SK-N-SH treated with all-trans-retinoic acid at 6 μM for 48 hours (cell line): ENCODE measurements around the gene TMEM132D.

Source experiments
- ATAC-seq: fragments of 200-7000 bp; cut with Tn5 transposase; 3 replicates; pipeline ENCODE4 v1.9.1; 2020; ENCODE audit warnings: mild to moderate bottlenecking, moderate library complexity
- ARNTL ChIP-seq: fragments of 450-650 bp; formaldehyde crosslinking; IDR thresholded peaks from 2 replicates; pipeline ENCODE4 v1.5.0; 2020; ENCODE audit warnings: low read depth, mild to moderate bottlenecking, moderate library complexity, borderline replicate concordance
- BACH2 ChIP-seq: fragments of 250-450 bp; sonication (Bioruptor Pico); IDR thresholded peaks from 2 replicates; pipeline ENCODE4 v1.9.0; 2021; ENCODE audit warnings: mild to moderate bottlenecking, borderline replicate concordance
- CREB5 ChIP-seq: fragments of 250-450 bp; sonication (Bioruptor Pico); IDR thresholded peaks from 2 replicates; pipeline ENCODE4 v1.5.1; 2020; ENCODE audit warnings: low read depth, mild to moderate bottlenecking, moderate library complexity
- CSDC2 ChIP-seq: fragments of 250-450 bp; sonication (Bioruptor Pico); IDR thresholded peaks from 2 replicates; pipeline ENCODE4 v1.5.0; 2020; ENCODE audit warnings: mild to moderate bottlenecking, moderate library complexity
- ESRRG ChIP-seq: fragments of 250-450 bp; sonication (Bioruptor Pico); IDR thresholded peaks from 2 replicates; pipeline ENCODE4 v1.6.1; 2021; ENCODE audit warnings: mild to moderate bottlenecking
- GLIS3 ChIP-seq: fragments of 250-450 bp; sonication (Bioruptor Pico); IDR thresholded peaks from 2 replicates; pipeline ENCODE4 v1.5.0; 2020; ENCODE audit warnings: mild to moderate bottlenecking, moderate library complexity
- ISL1 ChIP-seq: fragments of 250-450 bp; sonication (Bioruptor Pico); IDR thresholded peaks from 2 replicates; pipeline ENCODE4 v2.1.2; 2022; ENCODE audit warnings: mild to moderate bottlenecking, moderate library complexity
- OSR1 ChIP-seq: fragments of 250-450 bp; sonication (Bioruptor Pico); IDR thresholded peaks from 2 replicates; pipeline ENCODE4 v1.8.0; 2022; ENCODE audit warnings: moderate library complexity, mild to moderate bottlenecking, inconsistent platforms
- PATZ1 ChIP-seq: fragments of 250-450 bp; sonication (Bioruptor Pico); IDR thresholded peaks from 2 replicates; pipeline ENCODE4 v1.8.0; 2020; ENCODE audit warnings: mild to moderate bottlenecking, moderate library complexity, borderline replicate concordance
- POU6F1 ChIP-seq: fragments of 250-450 bp; sonication (Bioruptor Pico); IDR thresholded peaks from 2 replicates; pipeline ENCODE4 v1.8.0; 2021; ENCODE audit warnings: low read depth, mild to moderate bottlenecking, moderate library complexity, borderline replicate concordance
- PPARA ChIP-seq: fragments of 250-450 bp; sonication (Bioruptor Pico); IDR thresholded peaks from 2 replicates; pipeline ENCODE4 v1.5.0; 2020; ENCODE audit warnings: mild to moderate bottlenecking, borderline replicate concordance
- RARB ChIP-seq: fragments of 250-450 bp; sonication (Bioruptor Pico); IDR thresholded peaks from 2 replicates; pipeline ENCODE4 v1.8.0; 2021; ENCODE audit warnings: mild to moderate bottlenecking, moderate library complexity
- SNAI2 ChIP-seq: fragments of 250-450 bp; sonication (Bioruptor Pico); IDR thresholded peaks from 2 replicates; pipeline ENCODE4 v1.5.0; 2020; ENCODE audit warnings: mild to moderate bottlenecking, moderate library complexity
- TCF4 ChIP-seq: fragments of 250-450 bp; sonication (Bioruptor Pico); IDR thresholded peaks from 2 replicates; pipeline ENCODE4 v1.8.0; 2021; ENCODE audit warnings: mild to moderate bottlenecking, moderate library complexity, borderline replicate concordance
- TOX ChIP-seq: fragments of 250-450 bp; sonication (Bioruptor Pico); IDR thresholded peaks from 2 replicates; pipeline ENCODE4 v1.8.0; 2021; ENCODE audit warnings: mild to moderate bottlenecking, moderate library complexity, borderline replicate concordance
- TSHZ2 ChIP-seq: fragments of 250-450 bp; sonication (Bioruptor Pico); IDR thresholded peaks from 2 replicates; pipeline ENCODE4 v1.5.0; 2020; ENCODE audit warnings: mild to moderate bottlenecking, moderate library complexity
- ZFP3 ChIP-seq: fragments of 250-450 bp; sonication (Bioruptor Pico); IDR thresholded peaks from 2 replicates; pipeline ENCODE4 v1.5.0; 2020; ENCODE audit warnings: mild to moderate bottlenecking, moderate library complexity
- ZFP30 ChIP-seq: fragments of 450-650 bp; formaldehyde crosslinking; IDR thresholded peaks from 2 replicates; pipeline ENCODE4 v1.5.0; 2022; ENCODE audit warnings: mild to moderate bottlenecking, moderate library complexity
- ZNF565 ChIP-seq: fragments of 450-650 bp; formaldehyde crosslinking; conservative IDR thresholded peaks from 2 replicates; pipeline ENCODE4 v1.5.0; 2020; ENCODE audit warnings: low read depth, mild to moderate bottlenecking, moderate library complexity
- ZNF70 ChIP-seq: fragments of 450-650 bp; formaldehyde crosslinking; IDR thresholded peaks from 2 replicates; pipeline ENCODE4 v1.5.0; 2020; ENCODE audit warnings: mild to moderate bottlenecking, moderate library complexity
- ZNF8 ChIP-seq: fragments of 450-650 bp; formaldehyde crosslinking; IDR thresholded peaks from 2 replicates; pipeline ENCODE4 v1.5.0; 2020; ENCODE audit warnings: mild to moderate bottlenecking, moderate library complexity
- TF ChIP-seq, protein P1 (sequence below): fragments of 250-450 bp; sonication (Bioruptor Pico); IDR thresholded peaks from 2 replicates; pipeline ENCODE4 v1.5.1; 2021; ENCODE audit warnings: mild to moderate bottlenecking, moderate library complexity

The TMEM132D gene

DNA sequence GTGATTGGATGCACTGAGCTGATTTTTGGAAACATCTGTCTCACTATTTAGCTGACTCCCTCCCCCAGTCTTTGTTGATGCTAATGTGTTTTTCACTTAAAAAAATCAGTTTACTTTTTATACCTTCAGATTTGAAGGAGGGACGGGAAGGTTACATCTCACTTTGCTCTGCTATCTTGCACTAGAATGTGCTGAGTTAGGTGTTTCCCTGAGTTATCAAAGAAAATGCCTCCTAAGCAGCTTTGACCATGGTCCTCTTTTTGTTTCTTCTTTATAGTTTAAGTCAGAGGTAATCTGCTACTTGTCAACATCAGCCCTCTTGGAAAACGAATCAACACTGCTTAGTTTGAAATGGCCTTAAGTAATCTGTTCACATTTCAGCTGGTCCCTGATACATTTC, 222.0 kb downstream of the TMEM132D start:
- TF ChIP-seq GLIS3 (CRISPR knock-in tag) (no peak), PATZ1 (no peak), ARNTL (CRISPR knock-in tag) (no peak), CSDC2 (CRISPR knock-in tag) (no peak), ZFP3 (CRISPR knock-in tag) (no peak), SNAI2 (no peak), BACH2 (CRISPR knock-in tag) (no peak), ZNF70 (CRISPR knock-in tag) (no peak), RARB (CRISPR knock-in tag) (no peak), PPARA (no peak), CREB5 (CRISPR knock-in tag) (no peak), ZNF8 (CRISPR knock-in tag) (no peak)
- ATAC-seq = no peak

DNA sequence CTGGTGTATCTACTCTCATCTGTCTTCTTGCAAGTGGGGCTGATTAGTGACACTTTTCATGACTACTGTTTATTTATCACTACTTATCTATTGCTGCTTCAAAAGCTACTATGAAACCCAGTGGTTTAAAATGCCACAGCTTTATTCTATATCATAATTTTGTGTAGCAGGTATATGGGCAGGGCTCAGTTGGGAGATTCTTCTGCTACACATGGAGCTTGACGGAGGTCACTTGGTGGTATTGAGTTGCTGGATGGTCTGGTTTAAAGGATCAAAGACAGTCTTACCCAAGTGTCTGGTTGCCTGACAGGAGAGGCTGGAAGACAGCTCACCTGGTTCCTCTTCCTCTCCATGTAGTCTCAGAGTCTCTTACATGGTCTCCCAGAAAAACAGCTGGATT, 222.7 kb downstream of the TMEM132D start:
- TF ChIP-seq OSR1 (CRISPR knock-in tag) = no peak
- TF ChIP-seq SNAI2 = no peak
- no peak for TF ChIP-seq TOX (CRISPR knock-in tag)
- TF ChIP-seq CSDC2 (CRISPR knock-in tag) = no peak
- no peak for TF ChIP-seq BACH2 (CRISPR knock-in tag)
- TF ChIP-seq ARNTL (CRISPR knock-in tag) = no peak
- no peak for ATAC-seq

- no peak for ATAC-seq
- TF ChIP-seq GLIS3 (CRISPR knock-in tag) (no peak), ISL1 (CRISPR knock-in tag) (no peak), PPARA (no peak), TCF4 (CRISPR knock-in tag) (no peak), ARNTL (CRISPR knock-in tag) (no peak), ZFP30 (CRISPR knock-in tag) (no peak), TSHZ2 (CRISPR knock-in tag) (no peak), POU6F1 (CRISPR knock-in tag) (no peak), ZNF8 (CRISPR knock-in tag) (no peak), BACH2 (CRISPR knock-in tag) (no peak), CREB5 (CRISPR knock-in tag) (no peak), ZFP3 (CRISPR knock-in tag) (no peak), PATZ1 (no peak), ESRRG (CRISPR knock-in tag) (no peak), RARB (CRISPR knock-in tag) (no peak), ZNF565 (CRISPR knock-in tag) (no peak), CSDC2 (CRISPR knock-in tag) (no peak), OSR1 (CRISPR knock-in tag) (no peak), SNAI2 (no peak)
- TF ChIP-seq, protein P1, sequence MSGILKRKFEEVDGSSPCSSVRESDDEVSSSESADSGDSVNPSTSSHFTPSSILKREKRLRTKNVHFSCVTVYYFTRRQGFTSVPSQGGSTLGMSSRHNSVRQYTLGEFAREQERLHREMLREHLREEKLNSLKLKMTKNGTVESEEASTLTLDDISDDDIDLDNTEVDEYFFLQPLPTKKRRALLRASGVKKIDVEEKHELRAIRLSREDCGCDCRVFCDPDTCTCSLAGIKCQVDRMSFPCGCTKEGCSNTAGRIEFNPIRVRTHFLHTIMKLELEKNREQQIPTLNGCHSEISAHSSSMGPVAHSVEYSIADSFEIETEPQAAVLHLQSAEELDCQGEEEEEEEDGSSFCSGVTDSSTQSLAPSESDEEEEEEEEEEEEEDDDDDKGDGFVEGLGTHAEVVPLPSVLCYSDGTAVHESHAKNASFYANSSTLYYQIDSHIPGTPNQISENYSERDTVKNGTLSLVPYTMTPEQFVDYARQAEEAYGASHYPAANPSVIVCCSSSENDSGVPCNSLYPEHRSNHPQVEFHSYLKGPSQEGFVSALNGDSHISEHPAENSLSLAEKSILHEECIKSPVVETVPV (CRISPR knock-in tag) = no peak
Observed at GRCh38 chr12:129676411-129676810, 227.4 kb downstream of the TMEM132D start.
